Body of pancreas (tissue), 4 donors: ENCODE measurements around the gene BRAF. TPM values are rescaled to one million over a fixed set of nuclear protein-coding genes. Genes with fewer than 3 reads are reported as not detected.

Experiments used
- ATAC-seq: fragments of 150-250 bp; one replicate; pipeline ENCODE4 v1.9.1; 2016
- DNase-seq, 4 donors: peaks; one replicate each; pipeline ENCODE4 v3.0.0-alpha.2; 2019
- H3K27ac ChIP-seq, 4 donors: fragments of 200-600 bp; sonication (generic); 1 replicate in 3 of 4; 2 replicates in 1 of 4; pipeline versions ENCODE4 v1.5.1 to v1.6.1; 2016 to 2019; ENCODE audit warnings: mild to moderate bottlenecking in 1 of 4, mixed read lengths in 1 of 4, moderate library complexity in 1 of 4
- H3K27me3 ChIP-seq, 2 donors: fragments of 200-600 bp; sonication (generic); one replicate each; pipeline ENCODE4 v1.6.0; 2016; ENCODE audit warnings: mild to moderate bottlenecking in 1 of 2
- H3K36me3 ChIP-seq, 2 donors: fragments of 200-600 bp; sonication (generic); replicated peaks in 1 of 2; 2 replicates each; pipeline ENCODE4 v1.5.1; 2016; ENCODE audit warnings: low read depth in 2 of 2; ENCODE audit not compliant: insufficient read depth in 1 of 2
- H3K4me1 ChIP-seq: fragments of 200-600 bp; sonication (generic); one replicate; pipeline ENCODE4 v1.6.0; 2016
- H3K4me3 ChIP-seq, 2 donors: fragments of 200-600 bp; sonication (generic); 1 replicate in 1 of 2; 2 replicates in 1 of 2; pipeline ENCODE4 v1.5.1; 2016 to 2019
- H3K9me3 ChIP-seq, 3 donors: fragments of 200-600 bp; sonication (generic); 1 replicate in 2 of 3; 2 replicates in 1 of 3; pipeline ENCODE4 v1.5.1; 2016
- POLR2A ChIP-seq, 3 donors: fragments of 450-650 bp; IDR thresholded peaks; one replicate each; pipeline ENCODE4 v1.6.1; 2016; ENCODE audit warnings: antibody characterized with exemption in 3 of 3, mild to moderate bottlenecking in 2 of 3
- WGBS, 2 donors: methylation state at CpG; one replicate each; pipeline ENCODE4 v1.1.5; 2017; 5-methylcytosine and 5-hydroxymethylcytosine counted together
- intact Hi-C: fragments of 100-400 bp; cut with DNase I; formaldehyde crosslinking; loops from one replicate; pipeline ENCODE4 v1.15.1; 2023
- total RNA-seq, 2 donors: library from RNA; depleted of rRNA; stranded (reverse); fragments of >200 nt; gene quantifications; one replicate each; pipeline ENCODE4 v1.1.0, GENCODE V29; 2016
- TF ChIP-seq, protein P1 (sequence below), 7 experiments: fragments of 450-650 bp in 4 of 7; fragments of 200-600 bp in 3 of 7; sonication (generic) in 3 of 7; IDR thresholded peaks; one replicate each; pipeline ENCODE4 v1.5.1; 2016 to 2019; ENCODE audit warnings: antibody characterized with exemption in 7 of 7

The BRAF gene
- total RNA-seq, 2 donors from 2014 or later = 41.9 to 51.1 TPM

DNA sequence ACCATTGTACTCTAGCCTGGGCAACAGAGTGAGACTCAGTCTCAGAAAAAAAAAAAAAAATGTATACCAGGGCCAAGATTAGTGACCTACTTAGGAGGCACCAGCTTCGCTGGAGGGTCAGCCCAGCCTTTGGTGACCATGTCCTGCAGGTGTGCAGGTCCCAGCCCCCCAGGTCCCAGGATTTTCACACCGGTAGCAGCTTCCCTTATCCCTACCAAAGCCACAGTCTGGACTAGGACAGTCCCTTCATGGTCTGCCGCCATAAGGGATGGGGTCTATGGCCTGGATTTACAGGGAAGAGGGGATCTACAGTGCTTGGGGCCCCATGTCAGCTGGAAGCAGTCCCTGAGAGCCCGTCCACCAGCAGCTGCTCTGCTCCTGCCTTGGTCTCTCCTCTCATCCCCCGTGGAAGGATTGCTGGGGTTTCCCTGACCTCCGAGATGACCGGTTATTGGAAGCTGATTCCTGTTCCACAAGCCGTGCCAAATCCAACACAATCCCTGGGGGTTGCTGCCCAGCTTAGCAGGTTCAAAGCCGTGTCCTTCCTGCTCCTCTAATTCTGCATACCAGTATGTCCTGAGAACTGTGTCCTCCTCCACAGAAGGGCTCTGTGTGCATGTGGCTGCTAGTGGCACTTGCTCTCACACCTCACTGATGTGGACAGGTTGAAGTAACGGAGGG, 239.2 kb downstream of the BRAF start:
- Histone ChIP-seq H3K27ac (no peak overlapping the region), H3K4me1 (no peaks in the 10 kb centered on the region), H3K9me3 (no peaks in the 10 kb centered on the region), H3K4me3 (no peak overlapping the region), H3K36me3 (peaks cover 0 to 6% of the 10 kb centered on the region in 2 donors), H3K27me3 (no peaks in the 10 kb centered on the region)
- ATAC-seq = no peak
- intact Hi-C loops = no loop called here
- no peak for DNase-seq
- 68 to 80% methylated on average over 5 to 10 of the region's 10 CpGs for WGBS, 2 donors
- TF ChIP-seq POLR2A (IDR thresholded peaks at IDR 0.05) = no peak
- TF ChIP-seq, protein P1, sequence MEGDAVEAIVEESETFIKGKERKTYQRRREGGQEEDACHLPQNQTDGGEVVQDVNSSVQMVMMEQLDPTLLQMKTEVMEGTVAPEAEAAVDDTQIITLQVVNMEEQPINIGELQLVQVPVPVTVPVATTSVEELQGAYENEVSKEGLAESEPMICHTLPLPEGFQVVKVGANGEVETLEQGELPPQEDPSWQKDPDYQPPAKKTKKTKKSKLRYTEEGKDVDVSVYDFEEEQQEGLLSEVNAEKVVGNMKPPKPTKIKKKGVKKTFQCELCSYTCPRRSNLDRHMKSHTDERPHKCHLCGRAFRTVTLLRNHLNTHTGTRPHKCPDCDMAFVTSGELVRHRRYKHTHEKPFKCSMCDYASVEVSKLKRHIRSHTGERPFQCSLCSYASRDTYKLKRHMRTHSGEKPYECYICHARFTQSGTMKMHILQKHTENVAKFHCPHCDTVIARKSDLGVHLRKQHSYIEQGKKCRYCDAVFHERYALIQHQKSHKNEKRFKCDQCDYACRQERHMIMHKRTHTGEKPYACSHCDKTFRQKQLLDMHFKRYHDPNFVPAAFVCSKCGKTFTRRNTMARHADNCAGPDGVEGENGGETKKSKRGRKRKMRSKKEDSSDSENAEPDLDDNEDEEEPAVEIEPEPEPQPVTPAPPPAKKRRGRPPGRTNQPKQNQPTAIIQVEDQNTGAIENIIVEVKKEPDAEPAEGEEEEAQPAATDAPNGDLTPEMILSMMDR (IDR thresholded peaks at IDR 0.05) = no peak

DNA sequence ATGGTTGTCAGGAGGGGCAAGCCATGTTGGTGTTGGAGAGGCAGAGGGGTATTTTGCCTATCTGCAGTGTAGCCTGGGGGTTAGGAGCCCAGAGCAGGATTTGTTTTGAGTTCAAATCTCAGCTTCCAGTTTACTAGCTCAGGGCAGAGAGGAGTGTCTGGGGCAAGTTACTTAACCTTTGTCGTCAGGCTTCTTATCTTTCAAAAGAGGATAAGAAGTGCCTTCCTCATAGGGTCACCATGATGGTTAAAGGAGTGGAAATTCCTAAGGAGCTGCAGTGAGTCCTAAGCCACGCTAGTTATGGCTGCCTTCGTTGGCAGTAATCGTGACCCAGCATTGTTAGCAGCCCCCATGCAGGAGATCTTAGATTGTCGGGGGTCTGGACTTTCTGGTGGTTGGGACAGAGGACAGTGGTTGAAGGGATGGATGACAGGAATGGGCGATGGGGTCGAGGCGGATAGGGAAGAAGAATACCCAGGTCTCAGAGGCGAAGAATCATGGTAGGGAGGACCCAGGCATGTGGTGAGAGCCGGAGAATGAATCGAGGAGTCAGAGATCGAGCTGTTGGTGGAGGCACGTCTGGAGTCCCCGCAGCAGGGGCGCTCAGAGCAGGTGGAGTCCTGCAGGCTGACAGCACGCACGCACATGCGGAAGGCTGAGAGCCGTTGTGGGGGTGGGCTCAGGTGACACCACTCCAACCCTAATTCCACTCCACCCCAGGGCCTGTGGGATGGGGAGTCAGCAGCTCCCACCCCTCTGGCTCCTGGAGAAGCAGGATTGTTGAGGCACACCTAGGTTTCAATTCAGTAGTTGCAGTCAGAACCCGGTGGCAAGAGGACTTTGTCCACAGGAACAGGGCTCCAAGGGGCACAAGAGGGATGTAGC, 240.4 kb downstream of the BRAF start:
- Histone ChIP-seq H3K36me3 (peaks cover 0 to 6% of the 10 kb centered on the region in 2 donors), H3K9me3 (no peaks in the 10 kb centered on the region), H3K4me1 (no peaks in the 10 kb centered on the region), H3K4me3 (no peak overlapping the region), H3K27ac (no peak overlapping the region), H3K27me3 (no peaks in the 10 kb centered on the region)
- no peak for DNase-seq
- ATAC-seq = no peak
- no peak for TF ChIP-seq POLR2A (IDR thresholded peaks at IDR 0.05)
- TF ChIP-seq, protein P1 (IDR thresholded peaks at IDR 0.05) = no peak
- intact Hi-C loops = no loop called here
- WGBS, 2 donors = 89 to 94% methylated on average over 20 of the region's 20 CpGs

DNA sequence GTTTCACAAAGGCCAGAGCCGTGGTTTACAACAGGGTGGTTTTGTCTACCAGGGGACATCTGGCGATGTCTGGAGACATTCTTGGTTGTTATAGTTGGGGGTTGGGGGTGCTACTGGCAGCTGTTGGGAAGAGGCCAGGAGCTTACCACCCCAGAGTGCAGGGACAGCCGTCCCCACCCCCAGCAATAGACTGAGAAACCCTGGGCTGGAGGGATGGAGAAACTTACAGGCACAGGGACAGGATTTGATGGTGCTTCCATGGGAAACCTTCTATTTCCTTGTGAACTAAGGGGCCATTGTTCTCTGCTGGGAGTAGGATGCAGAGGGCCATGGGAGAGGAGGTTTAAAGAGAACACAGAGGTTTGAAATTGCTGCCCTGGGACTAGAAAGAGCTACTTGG, 241.1 kb downstream of the BRAF start:
- ATAC-seq (no peak), DNase-seq (no peak)
- Histone ChIP-seq H3K9me3 (no peaks in the 10 kb centered on the region), H3K36me3 (peaks cover 0 to 6% of the 10 kb centered on the region in 2 donors), H3K4me3 (no peak overlapping the region), H3K27me3 (no peaks in the 10 kb centered on the region), H3K27ac (no peak overlapping the region), H3K4me1 (no peaks in the 10 kb centered on the region)
- TF ChIP-seq, protein P1 (IDR thresholded peaks at IDR 0.05) = no peak
- no peak for TF ChIP-seq POLR2A (IDR thresholded peaks at IDR 0.05)
- intact Hi-C loops = no loop called here
- 85 to 90% methylated on average over 2 to 3 of the region's 3 CpGs for WGBS, 2 donors

DNA sequence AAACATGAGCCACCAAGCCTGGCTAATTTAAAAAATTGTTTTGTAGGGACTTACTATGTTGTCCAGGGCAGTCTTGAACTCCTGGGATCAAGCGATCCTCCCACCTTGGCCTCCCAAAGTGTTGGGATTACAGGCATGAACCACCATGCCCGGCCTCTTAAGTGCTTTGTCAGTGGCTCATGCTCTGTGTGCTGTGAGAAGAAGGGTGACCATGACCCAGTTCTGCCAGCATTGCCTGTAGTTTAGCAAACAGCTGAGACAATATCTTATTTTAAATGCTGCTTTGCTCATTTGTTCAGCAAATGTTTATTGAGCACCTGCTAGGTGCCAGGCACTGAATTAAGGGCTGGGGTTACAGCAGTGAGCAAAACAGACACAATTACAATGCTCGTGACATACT, 243.0 kb downstream of the BRAF start:
- no peak for ATAC-seq
- Histone ChIP-seq H3K27ac (no peak overlapping the region), H3K9me3 (no peaks in the 10 kb centered on the region), H3K4me1 (no peaks in the 10 kb centered on the region), H3K4me3 (no peak overlapping the region), H3K27me3 (no peaks in the 10 kb centered on the region), H3K36me3 (peaks cover 0 to 3% of the 10 kb centered on the region in 2 donors)
- 91 to 92% methylated on average over 2 to 3 of the region's 3 CpGs for WGBS, 2 donors
- no peak for DNase-seq
- intact Hi-C loops = no loop called here
- TF ChIP-seq POLR2A (IDR thresholded peaks at IDR 0.05) = no peak
- TF ChIP-seq, protein P1 (IDR thresholded peaks at IDR 0.05) = no peak
